ENCODE data around the gene MYO1G.
"Not testable (repeated sequence)": the region's sequence is repeated elsewhere in the genome, so short reads cannot be mapped to it uniquely, and the experiment has no call there.

Gene MYO1G

GRCh38 chr7:44943631-44944030 is 35.2 kb downstream of the MYO1G start:
- Histone ChIP-seq H3K4me3 (ENCODE audit: low read length in 2 of 2) (no peak overlapping the region), H3K9me3 (ENCODE audit: control insufficient read depth in 2 of 2, low read length in 2 of 2) (no peaks in the 10 kb centered on the region), H3K27me3 (ENCODE audit: control insufficient read depth in 2 of 2, insufficient read depth in 2 of 2, low read length in 2 of 2) (no peaks in the 10 kb centered on the region), H3K27ac (ENCODE audit: low read depth in 2 of 2, low read length in 2 of 2) (no peak overlapping the region), H3K4me1 (ENCODE audit: control insufficient read depth in 2 of 2, insufficient read depth in 2 of 2, low read length in 2 of 2) (no peaks in the 10 kb centered on the region), H3K36me3 (ENCODE audit: control insufficient read depth in 2 of 2, insufficient read depth in 2 of 2, low read length in 2 of 2) (no peaks in the 10 kb centered on the region), H3K9ac (ENCODE audit: low read depth in 1 of 2, low read length in 2 of 2) (no peak overlapping the region)

GRCh38 chr7:44937426-44937825 is 41.4 kb downstream of the MYO1G start:
- H3K9me3 ChIP-seq (ENCODE audit: control insufficient read depth in 2 of 2, low read length in 2 of 2): no peaks in the 10 kb centered on the region
- no peak overlapping the region for H3K9ac ChIP-seq (ENCODE audit: low read depth in 1 of 2, low read length in 2 of 2)
- H3K36me3 ChIP-seq (ENCODE audit: control insufficient read depth in 2 of 2, insufficient read depth in 2 of 2, low read length in 2 of 2): no peaks in the 10 kb centered on the region
- no peak overlapping the region for H3K4me3 ChIP-seq (ENCODE audit: low read length in 2 of 2)
- H3K27me3 ChIP-seq (ENCODE audit: control insufficient read depth in 2 of 2, insufficient read depth in 2 of 2, low read length in 2 of 2): no peaks in the 10 kb centered on the region
- H3K27ac ChIP-seq (ENCODE audit: low read depth in 2 of 2, low read length in 2 of 2): no peak overlapping the region
- no peaks in the 10 kb centered on the region for H3K4me1 ChIP-seq (ENCODE audit: control insufficient read depth in 2 of 2, insufficient read depth in 2 of 2, low read length in 2 of 2)

- no peaks in the 10 kb centered on the region for H3K9me3 ChIP-seq (ENCODE audit: control insufficient read depth in 2 of 2, low read length in 2 of 2)
- no peaks in the 10 kb centered on the region for H3K36me3 ChIP-seq (ENCODE audit: control insufficient read depth in 2 of 2, insufficient read depth in 2 of 2, low read length in 2 of 2)
- no peak overlapping the region for H3K9ac ChIP-seq (ENCODE audit: low read depth in 1 of 2, low read length in 2 of 2)
- no peak overlapping the region for H3K27ac ChIP-seq (ENCODE audit: low read depth in 2 of 2, low read length in 2 of 2)
- H3K27me3 ChIP-seq (ENCODE audit: control insufficient read depth in 2 of 2, insufficient read depth in 2 of 2, low read length in 2 of 2): no peaks in the 10 kb centered on the region
- H3K4me1 ChIP-seq (ENCODE audit: control insufficient read depth in 2 of 2, insufficient read depth in 2 of 2, low read length in 2 of 2): no peaks in the 10 kb centered on the region
- H3K4me3 ChIP-seq (ENCODE audit: low read length in 2 of 2): no peak overlapping the region
Measured at GRCh38 chr7:44936322-44936721, 42.5 kb downstream of the MYO1G start.

- Histone ChIP-seq H3K4me3 (ENCODE audit: low read length in 2 of 2) (no peak overlapping the region), H3K4me1 (ENCODE audit: control insufficient read depth in 2 of 2, insufficient read depth in 2 of 2, low read length in 2 of 2) (no peaks in the 10 kb centered on the region), H3K27ac (ENCODE audit: low read depth in 2 of 2, low read length in 2 of 2) (no peak overlapping the region), H3K9ac (ENCODE audit: low read depth in 1 of 2, low read length in 2 of 2) (no peak overlapping the region), H3K27me3 (ENCODE audit: control insufficient read depth in 2 of 2, insufficient read depth in 2 of 2, low read length in 2 of 2) (no peaks in the 10 kb centered on the region), H3K9me3 (ENCODE audit: control insufficient read depth in 2 of 2, low read length in 2 of 2) (no peaks in the 10 kb centered on the region), H3K36me3 (ENCODE audit: control insufficient read depth in 2 of 2, insufficient read depth in 2 of 2, low read length in 2 of 2) (no peaks in the 10 kb centered on the region)
Measured at GRCh38 chr7:44935583-44935982, 43.2 kb downstream of the MYO1G start.

- Histone ChIP-seq H3K27me3 (ENCODE audit: control insufficient read depth in 2 of 2, insufficient read depth in 2 of 2, low read length in 2 of 2) (no peaks in the 10 kb centered on the region), H3K36me3 (ENCODE audit: control insufficient read depth in 2 of 2, insufficient read depth in 2 of 2, low read length in 2 of 2) (no peaks in the 10 kb centered on the region), H3K9ac (ENCODE audit: low read depth in 1 of 2, low read length in 2 of 2) (no peak overlapping the region), H3K4me1 (ENCODE audit: control insufficient read depth in 2 of 2, insufficient read depth in 2 of 2, low read length in 2 of 2) (no peaks in the 10 kb centered on the region), H3K4me3 (ENCODE audit: low read length in 2 of 2) (no peak overlapping the region), H3K27ac (ENCODE audit: low read depth in 2 of 2, low read length in 2 of 2) (no peak overlapping the region), H3K9me3 (ENCODE audit: control insufficient read depth in 2 of 2, low read length in 2 of 2) (no peaks in the 10 kb centered on the region)
Measured at GRCh38 chr7:44935016-44935415, 43.8 kb downstream of the MYO1G start.

- H3K4me3 ChIP-seq (ENCODE audit: low read length in 2 of 2); H3K36me3 ChIP-seq (ENCODE audit: control insufficient read depth in 2 of 2, insufficient read depth in 2 of 2, low read length in 2 of 2); H3K9ac ChIP-seq (ENCODE audit: low read depth in 1 of 2, low read length in 2 of 2); H3K9me3 ChIP-seq (ENCODE audit: control insufficient read depth in 2 of 2, low read length in 2 of 2); H3K27ac ChIP-seq (ENCODE audit: low read depth in 2 of 2, low read length in 2 of 2); H3K4me1 ChIP-seq (ENCODE audit: control insufficient read depth in 2 of 2, insufficient read depth in 2 of 2, low read length in 2 of 2); H3K27me3 ChIP-seq (ENCODE audit: control insufficient read depth in 2 of 2, insufficient read depth in 2 of 2, low read length in 2 of 2): not testable (repeated sequence)
Measured at GRCh38 chr7:44934510-44934909, 44.3 kb downstream of the MYO1G start.

GRCh38 chr7:44930921-44931320 is 47.9 kb downstream of the MYO1G start:
- Histone ChIP-seq H3K4me3 (ENCODE audit: low read length in 2 of 2) (no peak overlapping the region), H3K9ac (ENCODE audit: low read depth in 1 of 2, low read length in 2 of 2) (no peak overlapping the region), H3K27me3 (ENCODE audit: control insufficient read depth in 2 of 2, insufficient read depth in 2 of 2, low read length in 2 of 2) (no peaks in the 10 kb centered on the region)

GRCh38 chr7:44922351-44922694 is 56.5 kb downstream of the MYO1G start:
- no peak overlapping the region for H3K27ac ChIP-seq (ENCODE audit: low read depth in 2 of 2, low read length in 2 of 2)
- no peak overlapping the region for H3K9ac ChIP-seq (ENCODE audit: low read depth in 1 of 2, low read length in 2 of 2)
- H3K36me3 ChIP-seq (ENCODE audit: control insufficient read depth in 2 of 2, insufficient read depth in 2 of 2, low read length in 2 of 2): no peaks in the 10 kb centered on the region
- H3K9me3 ChIP-seq (ENCODE audit: control insufficient read depth in 2 of 2, low read length in 2 of 2): no peaks in the 10 kb centered on the region
- no peaks in the 10 kb centered on the region for H3K27me3 ChIP-seq (ENCODE audit: control insufficient read depth in 2 of 2, insufficient read depth in 2 of 2, low read length in 2 of 2)
- no peaks in the 10 kb centered on the region for H3K4me1 ChIP-seq (ENCODE audit: control insufficient read depth in 2 of 2, insufficient read depth in 2 of 2, low read length in 2 of 2)
- no peak overlapping the region for H3K4me3 ChIP-seq (ENCODE audit: low read length in 2 of 2)

More at GRCh38 chr7:44930921-44931320, 47.9 kb downstream of the MYO1G start:
- no peaks in the 10 kb centered on the region for H3K9me3 ChIP-seq (ENCODE audit: control insufficient read depth in 2 of 2, low read length in 2 of 2)
- no peaks in the 10 kb centered on the region for H3K36me3 ChIP-seq (ENCODE audit: control insufficient read depth in 2 of 2, insufficient read depth in 2 of 2, low read length in 2 of 2)
- no peak overlapping the region for H3K27ac ChIP-seq (ENCODE audit: low read depth in 2 of 2, low read length in 2 of 2)
- H3K4me1 ChIP-seq (ENCODE audit: control insufficient read depth in 2 of 2, insufficient read depth in 2 of 2, low read length in 2 of 2): no peaks in the 10 kb centered on the region

GRCh38 chr7:44921607-44922350 is 57.0 kb downstream of the MYO1G start:
- Histone ChIP-seq H3K9ac (ENCODE audit: low read depth in 1 of 2, low read length in 2 of 2) (no peak overlapping the region), H3K27ac (ENCODE audit: low read depth in 2 of 2, low read length in 2 of 2) (no peak overlapping the region), H3K4me1 (ENCODE audit: control insufficient read depth in 2 of 2, insufficient read depth in 2 of 2, low read length in 2 of 2) (no peaks in the 10 kb centered on the region), H3K9me3 (ENCODE audit: control insufficient read depth in 2 of 2, low read length in 2 of 2) (no peaks in the 10 kb centered on the region), H3K27me3 (ENCODE audit: control insufficient read depth in 2 of 2, insufficient read depth in 2 of 2, low read length in 2 of 2) (no peaks in the 10 kb centered on the region), H3K4me3 (ENCODE audit: low read length in 2 of 2) (no peak overlapping the region), H3K36me3 (ENCODE audit: control insufficient read depth in 2 of 2, insufficient read depth in 2 of 2, low read length in 2 of 2) (no peaks in the 10 kb centered on the region)

- H3K4me3 ChIP-seq (ENCODE audit: low read length in 2 of 2): no peak overlapping the region
- H3K9me3 ChIP-seq (ENCODE audit: control insufficient read depth in 2 of 2, low read length in 2 of 2): no peaks in the 10 kb centered on the region
- no peaks in the 10 kb centered on the region for H3K4me1 ChIP-seq (ENCODE audit: control insufficient read depth in 2 of 2, insufficient read depth in 2 of 2, low read length in 2 of 2)
- H3K36me3 ChIP-seq (ENCODE audit: control insufficient read depth in 2 of 2, insufficient read depth in 2 of 2, low read length in 2 of 2): no peaks in the 10 kb centered on the region
- H3K9ac ChIP-seq (ENCODE audit: low read depth in 1 of 2, low read length in 2 of 2): no peak overlapping the region
- H3K27me3 ChIP-seq (ENCODE audit: control insufficient read depth in 2 of 2, insufficient read depth in 2 of 2, low read length in 2 of 2): no peaks in the 10 kb centered on the region
- H3K27ac ChIP-seq (ENCODE audit: low read depth in 2 of 2, low read length in 2 of 2): no peak overlapping the region
Measured at GRCh38 chr7:44920119-44920518, 58.7 kb downstream of the MYO1G start.

- Histone ChIP-seq H3K9me3 (ENCODE audit: control insufficient read depth in 2 of 2, low read length in 2 of 2) (no peaks in the 10 kb centered on the region), H3K9ac (ENCODE audit: low read depth in 1 of 2, low read length in 2 of 2) (no peak overlapping the region), H3K4me1 (ENCODE audit: control insufficient read depth in 2 of 2, insufficient read depth in 2 of 2, low read length in 2 of 2) (no peaks in the 10 kb centered on the region), H3K36me3 (ENCODE audit: control insufficient read depth in 2 of 2, insufficient read depth in 2 of 2, low read length in 2 of 2) (no peaks in the 10 kb centered on the region), H3K4me3 (ENCODE audit: low read length in 2 of 2) (no peak overlapping the region), H3K27ac (ENCODE audit: low read depth in 2 of 2, low read length in 2 of 2) (no peak overlapping the region), H3K27me3 (ENCODE audit: control insufficient read depth in 2 of 2, insufficient read depth in 2 of 2, low read length in 2 of 2) (no peaks in the 10 kb centered on the region)
Measured at GRCh38 chr7:44918029-44918428, 60.8 kb downstream of the MYO1G start.
